Measurements from ENCODE around the gene TIAM1. TPM values are rescaled to one million over a fixed set of nuclear protein-coding genes. Genes with fewer than 3 reads are reported as not detected.
A peak's percentile ranks its signal among the peaks of the same experiment; 100 is the strongest.

TIAM1 gene
- total and polyA plus RNA-seq, 4 donors: 3.5 to 58.0 (median 11.8) TPM

GRCh38 chr21:31110430-31110829 lies 233.6 kb downstream of the TIAM1 start:
- Histone ChIP-seq H3K9ac (ENCODE audit: insufficient read depth in 1 of 2, low read length in 2 of 2) (no peak overlapping the region), H3K36me3 (ENCODE audit: control insufficient read depth in 4 of 4, insufficient read depth in 4 of 4, low read length in 4 of 4) (no peaks in the 10 kb centered on the region), H3K27me3 (ENCODE audit: control insufficient read depth in 3 of 3, insufficient read depth in 3 of 3, low read length in 2 of 3) (no peaks in the 10 kb centered on the region), H3K27ac (ENCODE audit: low read depth in 1 of 2, low read length in 1 of 2) (no peak overlapping the region), H3K4me3 (no peak overlapping the region), H3K4me1 (ENCODE audit: control insufficient read depth in 5 of 5, insufficient read depth in 5 of 5, low read length in 5 of 5) (peaks cover 0 to 3% (median 0%) of the 10 kb centered on the region in 5 donors), H3K9me3 (ENCODE audit: control insufficient read depth in 4 of 4, insufficient read depth in 3 of 4, low read length in 3 of 4) (no peaks in the 10 kb centered on the region)
- ATAC-seq (ENCODE audit: insufficient read depth, low FRiP score): no peak
- WGBS, 2 donors: 76 to 81% methylated on average over 4 of the region's 4 CpGs
- DNase-seq: no peak
- TF ChIP-seq CTCF (IDR thresholded peaks at IDR 0.05; ENCODE audit: control extremely low read depth, extremely low read depth): no peak

GRCh38 chr21:31107871-31108270 lies 236.2 kb downstream of the TIAM1 start:
- H3K4me1 ChIP-seq (ENCODE audit: control insufficient read depth in 5 of 5, insufficient read depth in 5 of 5, low read length in 5 of 5): peaks cover 0 to 3% (median 0%) of the 10 kb centered on the region in 5 donors
- H3K9me3 ChIP-seq (ENCODE audit: control insufficient read depth in 4 of 4, insufficient read depth in 3 of 4, low read length in 3 of 4): no peaks in the 10 kb centered on the region
- no peaks in the 10 kb centered on the region for H3K36me3 ChIP-seq (ENCODE audit: control insufficient read depth in 4 of 4, insufficient read depth in 4 of 4, low read length in 4 of 4)
- ATAC-seq (ENCODE audit: insufficient read depth, low FRiP score) (no peak), DNase-seq (no peak)
- no peak overlapping the region for H3K27ac ChIP-seq (ENCODE audit: low read depth in 1 of 2, low read length in 1 of 2)
- no peak overlapping the region for H3K4me3 ChIP-seq
- 27 to 48% methylated on average over 1 of the region's 1 CpG for WGBS, 2 donors
- H3K9ac ChIP-seq (ENCODE audit: insufficient read depth in 1 of 2, low read length in 2 of 2): no peak overlapping the region
- no peaks in the 10 kb centered on the region for H3K27me3 ChIP-seq (ENCODE audit: control insufficient read depth in 3 of 3, insufficient read depth in 3 of 3, low read length in 2 of 3)
- no peak for TF ChIP-seq CTCF (IDR thresholded peaks at IDR 0.05; ENCODE audit: control extremely low read depth, extremely low read depth)

GRCh38 chr21:31107176-31107785 lies 236.8 kb downstream of the TIAM1 start:
- H3K9me3 ChIP-seq (ENCODE audit: control insufficient read depth in 4 of 4, insufficient read depth in 3 of 4, low read length in 3 of 4): no peaks in the 10 kb centered on the region
- H3K27me3 ChIP-seq (ENCODE audit: control insufficient read depth in 3 of 3, insufficient read depth in 3 of 3, low read length in 2 of 3): no peaks in the 10 kb centered on the region
- TF ChIP-seq CTCF (IDR thresholded peaks at IDR 0.05; ENCODE audit: control extremely low read depth, extremely low read depth): no peak
- no peaks in the 10 kb centered on the region for H3K36me3 ChIP-seq (ENCODE audit: control insufficient read depth in 4 of 4, insufficient read depth in 4 of 4, low read length in 4 of 4)
- ATAC-seq (ENCODE audit: insufficient read depth, low FRiP score): no peak
- no peak overlapping the region for H3K4me3 ChIP-seq
- DNase-seq: peak in 1 of 3 donors; percentile 22
- peaks cover 0 to 3% (median 0%) of the 10 kb centered on the region in 5 donors for H3K4me1 ChIP-seq (ENCODE audit: control insufficient read depth in 5 of 5, insufficient read depth in 5 of 5, low read length in 5 of 5)
- 77 to 79% methylated on average over 4 of the region's 4 CpGs for WGBS, 2 donors
- H3K9ac ChIP-seq (ENCODE audit: insufficient read depth in 1 of 2, low read length in 2 of 2): no peak overlapping the region
- no peak overlapping the region for H3K27ac ChIP-seq (ENCODE audit: low read depth in 1 of 2, low read length in 1 of 2)

All from lung (tissue), 12 donors.